Esophagus squamous epithelium (tissue), 4 donors: ENCODE data around the gene TSR3.

ENCODE experiments used
- POLR2A ChIP-seq, 4 donors: fragments of 450-650 bp; IDR thresholded peaks; one replicate each; pipeline ENCODE4 v1.6.1; 2017; ENCODE audit warnings: antibody characterized with exemption in 4 of 4, mild to moderate bottlenecking in 4 of 4, moderate library complexity in 3 of 4
- TF ChIP-seq, protein P1 (sequence below), 6 experiments: fragments of 450-650 bp in 4 of 6; fragments of 200-600 bp in 2 of 6; sonication (generic) in 2 of 6; IDR thresholded peaks; one replicate each; pipeline ENCODE4 v1.5.1; 2016 to 2019; ENCODE audit warnings: antibody characterized with exemption in 6 of 6, mild to moderate bottlenecking in 4 of 6, moderate library complexity in 4 of 6

DNA sequence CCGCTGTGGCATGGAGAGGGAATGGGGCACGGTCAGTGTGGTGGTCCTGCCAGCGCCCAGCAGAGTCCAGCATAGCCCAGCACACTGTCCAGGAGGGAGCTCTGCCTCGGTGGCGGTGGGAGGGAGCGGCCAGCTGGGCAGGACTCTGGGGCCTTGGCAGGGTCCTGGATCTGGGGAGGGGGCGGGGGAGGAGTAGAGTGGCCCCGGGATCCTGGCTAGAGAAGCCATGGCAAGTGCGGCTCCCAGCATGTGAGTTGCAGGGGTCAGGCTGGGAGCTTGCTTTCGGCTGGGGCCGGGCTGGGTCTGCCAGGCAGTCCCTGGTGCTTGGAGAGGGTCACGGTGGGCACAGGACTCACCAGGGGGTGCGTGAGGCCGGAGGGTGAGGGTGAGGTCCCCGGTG is 3.9 kb upstream of the TSR3 start:
- TF ChIP-seq, protein P1, sequence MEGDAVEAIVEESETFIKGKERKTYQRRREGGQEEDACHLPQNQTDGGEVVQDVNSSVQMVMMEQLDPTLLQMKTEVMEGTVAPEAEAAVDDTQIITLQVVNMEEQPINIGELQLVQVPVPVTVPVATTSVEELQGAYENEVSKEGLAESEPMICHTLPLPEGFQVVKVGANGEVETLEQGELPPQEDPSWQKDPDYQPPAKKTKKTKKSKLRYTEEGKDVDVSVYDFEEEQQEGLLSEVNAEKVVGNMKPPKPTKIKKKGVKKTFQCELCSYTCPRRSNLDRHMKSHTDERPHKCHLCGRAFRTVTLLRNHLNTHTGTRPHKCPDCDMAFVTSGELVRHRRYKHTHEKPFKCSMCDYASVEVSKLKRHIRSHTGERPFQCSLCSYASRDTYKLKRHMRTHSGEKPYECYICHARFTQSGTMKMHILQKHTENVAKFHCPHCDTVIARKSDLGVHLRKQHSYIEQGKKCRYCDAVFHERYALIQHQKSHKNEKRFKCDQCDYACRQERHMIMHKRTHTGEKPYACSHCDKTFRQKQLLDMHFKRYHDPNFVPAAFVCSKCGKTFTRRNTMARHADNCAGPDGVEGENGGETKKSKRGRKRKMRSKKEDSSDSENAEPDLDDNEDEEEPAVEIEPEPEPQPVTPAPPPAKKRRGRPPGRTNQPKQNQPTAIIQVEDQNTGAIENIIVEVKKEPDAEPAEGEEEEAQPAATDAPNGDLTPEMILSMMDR (IDR thresholded peaks at IDR 0.05) = no peak
- TF ChIP-seq POLR2A (IDR thresholded peaks at IDR 0.05) = no peak
